Small intestine (tissue), 7 donors: Measurements from ENCODE around the gene JMJD1C. TPM values are rescaled to one million over a fixed set of nuclear protein-coding genes. Genes with fewer than 3 reads are reported as not detected.

Experiments used
- DNase-seq, 2 donors: peaks; one replicate each; pipeline versions ENCODE4 v3.0.0 to v3.0.0-alpha.2; 2013
- FAIRE-seq: peaks from 2 replicates; lab custom pipeline; 2012; peaks lifted over from hg19 to GRCh38; lab: Jason Lieb, UNC
- H3K27ac ChIP-seq, 3 donors: one replicate each; pipeline ENCODE4 v1.5.1; 2013; ENCODE audit warnings: low read length in 2 of 3, mild to moderate bottlenecking in 2 of 3, control low read depth in 1 of 3, inconsistent platforms in 1 of 3, low read depth in 1 of 3, moderate library complexity in 1 of 3
- H3K27me3 ChIP-seq, 3 donors: one replicate each; pipeline ENCODE4 v1.6.1; 2013; ENCODE audit warnings: low read length in 3 of 3, inconsistent platforms in 1 of 3; ENCODE audit not compliant: control insufficient read depth in 3 of 3, insufficient read depth in 3 of 3
- H3K36me3 ChIP-seq, 3 donors: one replicate each; pipeline ENCODE4 v1.6.1; 2013; ENCODE audit warnings: low read length in 3 of 3, inconsistent platforms in 1 of 3, low read depth in 1 of 3, mild to moderate bottlenecking in 1 of 3, moderate library complexity in 1 of 3; ENCODE audit not compliant: control insufficient read depth in 3 of 3, insufficient read depth in 2 of 3
- H3K4me1 ChIP-seq, 3 donors: one replicate each; pipeline ENCODE4 v1.6.1; 2013; ENCODE audit warnings: low read length in 2 of 3, inconsistent platforms in 1 of 3, low read depth in 1 of 3, mild to moderate bottlenecking in 1 of 3, moderate library complexity in 1 of 3; ENCODE audit not compliant: control insufficient read depth in 3 of 3, insufficient read depth in 2 of 3
- H3K4me3 ChIP-seq, 3 donors: one replicate each; pipeline ENCODE4 v1.5.1; 2013; ENCODE audit warnings: low read length in 3 of 3, control low read depth in 1 of 3, inconsistent platforms in 1 of 3, low read depth in 1 of 3, mild to moderate bottlenecking in 1 of 3, moderate library complexity in 1 of 3
- H3K9me3 ChIP-seq, 2 donors: one replicate each; pipeline ENCODE4 v1.6.1; 2013; ENCODE audit warnings: low read depth in 1 of 2, low read length in 1 of 2; ENCODE audit not compliant: control insufficient read depth in 2 of 2, insufficient read depth in 1 of 2
- WGBS, 3 donors: extraction: QIAGEN DNeasy Blood & Tissue Kit; methylation state at CpG; one replicate each; pipeline ENCODE4 v1.1.7; 2013; 5-methylcytosine and 5-hydroxymethylcytosine counted together
- polyA plus RNA-seq, 4 donors: library from polyadenylated mRNA; stranded (reverse) in 3 of 4; unstranded in 1 of 4; fragments of 200-250 nt in 3 of 4; fragments of 120-200 nt in 1 of 4; gene quantifications; one replicate each; pipeline versions ENCODE4 v1.2.1 to v1.2.3, GENCODE V29; 2013
- donor health status: healthy with polysubstance abuse.
- donor health status: control.
- donor health status: control.
- donor health status: Bipolar disorder and iron deficiency.
- donor health status: healthy.

The JMJD1C gene
- polyA plus RNA-seq, 4 donors, result 22.4 to 108 (median 39.1) TPM

DNA sequence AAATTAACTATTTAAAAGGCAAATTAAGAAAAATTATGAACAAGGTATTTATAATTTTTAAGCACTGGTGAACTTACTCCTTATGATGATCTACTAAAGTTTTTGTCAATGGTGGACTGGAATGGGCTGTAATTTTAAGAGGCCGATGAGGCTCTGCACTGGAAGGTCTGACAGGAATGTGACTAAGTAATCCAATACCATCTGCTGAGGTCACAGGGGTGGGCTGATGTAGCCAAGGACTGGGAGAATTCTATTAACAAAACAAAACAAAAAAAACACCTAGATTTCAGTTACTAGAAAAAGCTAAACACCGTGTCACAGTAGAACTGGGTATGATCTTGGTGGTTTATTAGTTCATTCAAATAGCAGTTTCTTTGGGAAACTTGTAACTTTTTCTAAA is 256.8 kb downstream of the JMJD1C start:
- no peaks in the 10 kb centered on the region for H3K27me3 ChIP-seq
- peaks cover 0 to 2% of the 10 kb centered on the region in 2 donors for H3K9me3 ChIP-seq
- no peak overlapping the region for H3K27ac ChIP-seq
- DNase-seq (no peak), FAIRE-seq (no peak)
- no peak overlapping the region for H3K4me3 ChIP-seq
- H3K36me3 ChIP-seq, result peaks cover 0 to 15% (median 11%) of the 10 kb centered on the region in 3 donors
- WGBS, 3 donors, result 70 to 91% (median 79%) methylated on average over 2 of the region's 2 CpGs
- H3K4me1 ChIP-seq, result peaks cover 3 to 17% (median 5%) of the 10 kb centered on the region in 3 donors

DNA sequence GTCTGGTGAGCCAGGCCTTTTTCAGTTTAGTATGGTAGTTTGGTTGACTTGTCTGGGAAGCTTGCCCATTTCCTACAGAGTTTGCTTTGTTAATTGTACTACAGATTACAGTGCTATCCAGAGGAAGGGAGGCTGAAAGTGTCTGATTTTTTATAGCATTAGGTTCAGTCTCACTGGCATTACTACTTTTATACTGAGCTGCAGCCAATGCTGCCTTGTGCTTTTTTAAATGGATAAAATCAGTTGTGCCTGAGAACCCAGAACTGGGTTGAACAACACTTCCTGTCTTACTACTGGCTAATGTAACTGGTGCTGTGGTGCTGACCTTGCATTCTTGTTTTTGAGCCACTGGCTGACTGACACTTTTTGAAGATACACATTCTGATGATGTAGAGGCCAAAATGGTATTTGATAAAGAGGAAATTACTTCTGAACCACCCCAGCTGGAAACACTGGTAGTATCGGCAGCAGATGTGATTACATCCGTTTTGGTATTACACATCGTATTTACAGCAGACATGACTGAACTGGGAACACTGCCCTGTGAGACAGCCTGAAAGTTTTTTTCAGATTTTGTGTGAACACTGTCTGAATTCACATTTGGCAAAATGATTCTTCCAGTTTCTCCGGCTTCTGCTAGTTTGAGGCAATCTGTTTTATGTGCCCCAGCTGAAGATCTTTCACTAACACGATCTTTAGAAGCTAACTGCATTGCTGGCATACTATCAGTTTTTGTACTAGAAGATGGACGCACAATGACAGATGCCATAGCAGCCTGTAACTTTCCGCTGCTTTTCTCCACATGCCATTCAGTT is 258.6 kb downstream of the JMJD1C start:
- DNase-seq, result peak; percentile 27 to 28
- H3K9me3 ChIP-seq, result peaks cover 0 to 2% of the 10 kb centered on the region in 2 donors
- H3K27me3 ChIP-seq, result no peaks in the 10 kb centered on the region
- peak overlapping the region; percentile 13 to 53 (median 15) for H3K27ac ChIP-seq
- 42 to 48% (median 44%) methylated on average over 7 of the region's 7 CpGs for WGBS, 3 donors
- peaks cover 3 to 17% (median 5%) of the 10 kb centered on the region in 3 donors for H3K4me1 ChIP-seq
- H3K4me3 ChIP-seq, result no peak overlapping the region
- peaks cover 0 to 10% (median 9%) of the 10 kb centered on the region in 3 donors for H3K36me3 ChIP-seq
- no peak for FAIRE-seq

DNA sequence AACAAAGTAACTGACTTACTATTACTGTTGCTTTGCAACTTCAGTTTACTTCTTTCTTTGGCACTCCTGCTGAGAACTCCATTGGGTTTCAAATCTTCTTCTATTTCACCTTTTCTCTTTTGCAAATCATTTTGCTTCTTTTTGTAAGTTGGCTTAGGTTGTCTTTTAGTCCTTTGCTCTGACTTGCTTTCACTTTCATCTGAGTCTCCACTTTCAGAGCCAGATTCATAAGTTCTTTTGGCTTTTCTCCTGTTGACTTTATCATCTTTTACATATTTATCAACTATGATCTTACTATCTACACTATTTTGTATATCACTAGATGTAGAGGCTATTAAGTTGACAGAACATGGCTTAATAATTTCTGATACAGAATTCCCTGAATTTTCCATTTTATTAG is 259.2 kb downstream of the JMJD1C start:
- no peak for FAIRE-seq
- Histone ChIP-seq H3K4me3 (no peak overlapping the region), H3K27ac (peak overlapping the region in 2 of 3 donors; percentile 15 to 53), H3K27me3 (no peaks in the 10 kb centered on the region), H3K36me3 (peaks cover 0 to 16% (median 9%) of the 10 kb centered on the region in 3 donors), H3K4me1 (peaks cover 3 to 17% (median 5%) of the 10 kb centered on the region in 3 donors), H3K9me3 (peaks cover 0 to under 1% of the 10 kb centered on the region in 2 donors)
- DNase-seq, result no peak

DNA sequence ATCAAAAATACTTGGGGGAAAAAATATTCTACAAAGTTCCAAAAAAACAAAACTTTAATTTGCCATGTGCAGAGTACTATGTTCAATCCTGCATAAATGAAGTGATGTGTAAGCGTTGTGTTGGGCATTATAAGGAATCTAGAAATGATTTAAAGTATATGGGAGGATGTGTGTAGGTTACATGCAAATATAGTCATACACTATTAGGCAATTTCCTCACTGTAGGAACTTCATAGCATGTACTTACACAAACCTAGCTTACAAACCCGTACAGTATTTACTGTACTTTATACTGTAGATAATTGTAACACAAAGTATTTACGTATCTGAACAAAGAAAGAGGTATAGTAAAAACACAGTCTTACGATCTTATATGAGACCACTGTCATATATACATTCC is 260.4 kb downstream of the JMJD1C start:
- FAIRE-seq, result no peak
- Histone ChIP-seq H3K27me3 (no peaks in the 10 kb centered on the region), H3K36me3 (peaks cover 0 to 14% (median 9%) of the 10 kb centered on the region in 3 donors), H3K9me3 (no peaks in the 10 kb centered on the region), H3K4me3 (no peak overlapping the region), H3K4me1 (peaks cover 3 to 17% (median 5%) of the 10 kb centered on the region in 3 donors), H3K27ac (peak overlapping the region in 1 of 3 donors; percentile 24)
- WGBS, 3 donors, result 81 to 92% (median 86%) methylated on average over 4 of the region's 4 CpGs
- no peak for DNase-seq

GRCh38 chr10:63204667-63205391 is 260.9 kb downstream of the JMJD1C start:
- 53 to 73% (median 66%) methylated on average over 4 of the region's 4 CpGs for WGBS, 3 donors

GRCh38 chr10:63201118-63201517 is 264.7 kb downstream of the JMJD1C start:
- Histone ChIP-seq H3K27me3 (no peaks in the 10 kb centered on the region), H3K4me3 (no peak overlapping the region), H3K27ac (no peak overlapping the region), H3K4me1 (no peaks in the 10 kb centered on the region), H3K9me3 (no peaks in the 10 kb centered on the region), H3K36me3 (peaks cover 4 to 18% (median 9%) of the 10 kb centered on the region in 3 donors)
- 0% methylated on average over 1 of the region's 1 CpG for WGBS, 3 donors
- no peak for DNase-seq
- FAIRE-seq, result no peak

More at GRCh38 chr10:63204667-63205391, 260.9 kb downstream of the JMJD1C start:
- H3K27ac ChIP-seq, result peak overlapping the region in 2 of 3 donors; percentile 4 to 10
- H3K36me3 ChIP-seq, result peaks cover 0 to 14% (median 9%) of the 10 kb centered on the region in 3 donors
- peaks cover 3 to 17% (median 5%) of the 10 kb centered on the region in 3 donors for H3K4me1 ChIP-seq
- FAIRE-seq (no peak), DNase-seq (peak in 1 of 2 donors; percentile 22)
- no peaks in the 10 kb centered on the region for H3K9me3 ChIP-seq
- H3K4me3 ChIP-seq, result no peak overlapping the region
- no peaks in the 10 kb centered on the region for H3K27me3 ChIP-seq

DNA sequence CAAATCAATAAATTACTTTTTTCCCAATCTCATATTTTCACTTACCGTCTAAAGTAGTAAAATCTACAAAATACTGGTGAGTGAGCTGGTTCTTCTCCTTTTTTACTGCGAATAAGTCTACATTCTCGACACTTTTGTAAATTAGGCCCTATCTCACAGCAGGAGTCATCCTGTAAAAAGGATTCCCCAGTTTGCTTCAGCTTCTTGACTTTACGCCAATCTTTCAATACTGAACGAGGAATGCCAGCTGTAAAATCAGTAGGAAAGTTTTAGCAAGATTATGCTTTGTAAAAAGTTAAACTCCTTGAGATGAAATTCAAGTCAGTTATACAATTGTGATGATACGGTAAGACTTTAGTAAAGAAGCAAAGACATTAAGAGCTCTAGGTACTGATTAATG is 265.3 kb downstream of the JMJD1C start:
- DNase-seq (no peak), FAIRE-seq (no peak)
- Histone ChIP-seq H3K4me1 (no peaks in the 10 kb centered on the region), H3K4me3 (no peak overlapping the region), H3K27me3 (no peaks in the 10 kb centered on the region), H3K9me3 (no peaks in the 10 kb centered on the region), H3K27ac (no peak overlapping the region), H3K36me3 (peaks cover 4 to 21% (median 9%) of the 10 kb centered on the region in 3 donors)
- WGBS, 3 donors, result 68 to 79% (median 78%) methylated on average over 6 of the region's 6 CpGs

- WGBS, 3 donors, result 92 to 97% (median 96%) methylated on average over 2 of the region's 2 CpGs
Observed at GRCh38 chr10:63199716-63200115, 266.1 kb downstream of the JMJD1C start.

More at GRCh38 chr10:63199716-63200115, 266.1 kb downstream of the JMJD1C start:
- no peak overlapping the region for H3K27ac ChIP-seq
- no peak overlapping the region for H3K4me3 ChIP-seq
- DNase-seq, result no peak
- no peak for FAIRE-seq
- H3K9me3 ChIP-seq, result no peaks in the 10 kb centered on the region
- H3K27me3 ChIP-seq, result no peaks in the 10 kb centered on the region
- no peaks in the 10 kb centered on the region for H3K4me1 ChIP-seq
- H3K36me3 ChIP-seq, result peaks cover 4 to 26% (median 12%) of the 10 kb centered on the region in 3 donors
